OCI-LY3 (cell line): ENCODE data around the gene BAG3.

Source experiments
- H2AFZ ChIP-seq: fragments of 200-600, 300-600 bp; shearing (Covaris generic); 2 replicates; pipeline ENCODE4 v1.6.0; 2014; ENCODE audit warnings: antibody characterized with exemption, low read depth, low read length
- H3K27ac ChIP-seq: fragments of 200-600, 300-600 bp; sonication (generic); 2 replicates; pipeline ENCODE4 v1.5.1; 2014; ENCODE audit warnings: mild to moderate bottlenecking, low read length, moderate library complexity, mixed read lengths
- H3K27me3 ChIP-seq: fragments of 200-600, 300-600 bp; sonication (generic); 2 replicates; pipeline ENCODE4 v1.6.1; 2014; ENCODE audit warnings: low read depth, low read length, mixed read lengths
- H3K36me3 ChIP-seq: fragments of 200-600, 300-600 bp; sonication (generic); replicated peaks from 2 replicates; pipeline ENCODE3; 2014; ENCODE audit warnings: low read depth, low read length, mixed read lengths
- H3K4me1 ChIP-seq: fragments of 300-600, 200-600 bp; sonication (generic); 2 replicates; pipeline ENCODE4 v1.6.1; 2014; ENCODE audit warnings: low read length, mixed read lengths
- H3K4me2 ChIP-seq: fragments of 200-600, 300-600 bp; sonication (generic); 2 replicates; pipeline ENCODE4 v1.6.1; 2014; ENCODE audit warnings: low read length, mixed read lengths
- H3K4me3 ChIP-seq: fragments of 300-600, 200-600 bp; sonication (generic); 2 replicates; pipeline ENCODE4 v1.5.1; 2014; ENCODE audit warnings: antibody characterized with exemption, mild to moderate bottlenecking, low read length, moderate library complexity
- H3K79me2 ChIP-seq: fragments of 300-600, 200-600 bp; shearing (Covaris generic); 2 replicates; pipeline ENCODE4 v1.6.1; 2014; ENCODE audit warnings: mild to moderate bottlenecking, low read length, mixed read lengths
- H3K9ac ChIP-seq: fragments of 300-600, 200-600 bp; shearing (Covaris generic); 2 replicates; pipeline ENCODE4 v1.6.0; 2014; ENCODE audit warnings: mild to moderate bottlenecking, low read length, moderate library complexity
- H3K9me3 ChIP-seq: fragments of 200-600, 300-600 bp; shearing (Covaris generic); 2 replicates; pipeline ENCODE4 v1.6.1; 2014; ENCODE audit warnings: low read length, mixed read lengths; ENCODE audit not compliant: insufficient read depth
- H4K20me1 ChIP-seq: fragments of 200-600, 300-600 bp; sonication (generic); 2 replicates; pipeline ENCODE4 v1.6.1; 2016; ENCODE audit warnings: low read length, mixed read lengths; ENCODE audit not compliant: insufficient read depth
- EZH2phosphoT487 ChIP-seq: fragments of 200-600 bp; shearing (Covaris generic); IDR thresholded peaks from 2 replicates; pipeline ENCODE4 v1.6.1; 2018; ENCODE audit warnings: antibody characterized with exemption, mixed run types, low read depth
- TF ChIP-seq, protein P1 (sequence below): fragments of 200-600, 300-600 bp; sonication (generic); IDR thresholded peaks from 2 replicates; pipeline ENCODE4 v1.5.1; 2014; ENCODE audit warnings: antibody characterized with exemption, low read length, low read depth

The BAG3 gene

GRCh38 chr10:119666709-119667004 lies 15.5 kb downstream of the BAG3 start:
- Histone ChIP-seq H3K4me1 (peaks cover 17% of the 10 kb centered on the region), H3K79me2 (no peaks in the 10 kb centered on the region), H3K36me3 (no peaks in the 10 kb centered on the region), H3K9me3 (no peaks in the 10 kb centered on the region), H2AFZ (no peak overlapping the region), H3K27ac (no peak overlapping the region), H3K9ac (no peak overlapping the region), H4K20me1 (no peaks in the 10 kb centered on the region), H3K4me2 (no peak overlapping the region), H3K27me3 (no peaks in the 10 kb centered on the region), H3K4me3 (no peak overlapping the region)
- TF ChIP-seq, protein P1, sequence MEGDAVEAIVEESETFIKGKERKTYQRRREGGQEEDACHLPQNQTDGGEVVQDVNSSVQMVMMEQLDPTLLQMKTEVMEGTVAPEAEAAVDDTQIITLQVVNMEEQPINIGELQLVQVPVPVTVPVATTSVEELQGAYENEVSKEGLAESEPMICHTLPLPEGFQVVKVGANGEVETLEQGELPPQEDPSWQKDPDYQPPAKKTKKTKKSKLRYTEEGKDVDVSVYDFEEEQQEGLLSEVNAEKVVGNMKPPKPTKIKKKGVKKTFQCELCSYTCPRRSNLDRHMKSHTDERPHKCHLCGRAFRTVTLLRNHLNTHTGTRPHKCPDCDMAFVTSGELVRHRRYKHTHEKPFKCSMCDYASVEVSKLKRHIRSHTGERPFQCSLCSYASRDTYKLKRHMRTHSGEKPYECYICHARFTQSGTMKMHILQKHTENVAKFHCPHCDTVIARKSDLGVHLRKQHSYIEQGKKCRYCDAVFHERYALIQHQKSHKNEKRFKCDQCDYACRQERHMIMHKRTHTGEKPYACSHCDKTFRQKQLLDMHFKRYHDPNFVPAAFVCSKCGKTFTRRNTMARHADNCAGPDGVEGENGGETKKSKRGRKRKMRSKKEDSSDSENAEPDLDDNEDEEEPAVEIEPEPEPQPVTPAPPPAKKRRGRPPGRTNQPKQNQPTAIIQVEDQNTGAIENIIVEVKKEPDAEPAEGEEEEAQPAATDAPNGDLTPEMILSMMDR = no peak
- no peak for TF ChIP-seq EZH2phosphoT487

DNA sequence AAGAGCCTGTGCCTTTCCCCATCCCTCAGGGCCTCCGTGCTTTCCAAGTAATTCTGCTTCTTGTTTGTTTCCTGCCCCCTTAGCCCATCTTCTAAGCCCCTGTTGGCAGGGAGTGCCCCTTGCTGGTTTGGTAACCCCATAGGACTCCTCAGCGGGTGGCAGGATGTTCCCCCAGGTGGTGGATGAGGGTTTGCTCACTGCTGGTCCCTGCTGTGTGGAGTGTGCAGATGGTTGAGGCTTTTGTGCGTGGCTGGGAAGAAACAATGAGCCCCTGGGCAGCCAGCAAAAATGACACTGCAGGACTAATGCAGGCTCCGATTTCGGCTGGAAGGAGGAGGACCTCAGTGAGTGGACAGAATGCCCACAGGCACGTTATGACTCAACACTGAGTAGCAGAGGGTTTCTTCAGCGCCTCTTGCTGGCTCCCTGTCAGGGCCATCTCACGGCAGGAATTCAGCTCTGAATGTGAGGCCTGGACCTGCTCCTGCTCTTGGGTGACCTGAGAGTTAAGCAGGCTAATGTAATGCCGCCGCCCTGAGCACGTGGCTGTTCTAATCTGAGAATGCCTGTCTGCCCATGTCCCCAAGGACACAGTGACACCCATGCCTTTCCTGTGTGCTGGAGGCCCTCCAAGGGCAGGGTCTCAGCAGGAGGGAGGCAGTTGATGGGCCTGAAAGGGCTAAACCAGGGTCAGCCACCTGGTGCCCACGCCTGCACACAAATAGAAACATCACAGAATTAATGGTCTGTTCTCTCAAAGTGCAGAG lies 16.6 kb downstream of the BAG3 start:
- H2AFZ ChIP-seq = no peak overlapping the region
- no peaks in the 10 kb centered on the region for H4K20me1 ChIP-seq
- no peak overlapping the region for H3K9ac ChIP-seq
- peaks cover 17% of the 10 kb centered on the region for H3K4me1 ChIP-seq
- H3K4me2 ChIP-seq = no peak overlapping the region
- H3K9me3 ChIP-seq = no peaks in the 10 kb centered on the region
- no peak overlapping the region for H3K4me3 ChIP-seq
- no peaks in the 10 kb centered on the region for H3K27me3 ChIP-seq
- H3K27ac ChIP-seq = no peak overlapping the region
- no peaks in the 10 kb centered on the region for H3K36me3 ChIP-seq
- TF ChIP-seq, protein P1 = no peak
- no peak for TF ChIP-seq EZH2phosphoT487
- no peaks in the 10 kb centered on the region for H3K79me2 ChIP-seq

DNA sequence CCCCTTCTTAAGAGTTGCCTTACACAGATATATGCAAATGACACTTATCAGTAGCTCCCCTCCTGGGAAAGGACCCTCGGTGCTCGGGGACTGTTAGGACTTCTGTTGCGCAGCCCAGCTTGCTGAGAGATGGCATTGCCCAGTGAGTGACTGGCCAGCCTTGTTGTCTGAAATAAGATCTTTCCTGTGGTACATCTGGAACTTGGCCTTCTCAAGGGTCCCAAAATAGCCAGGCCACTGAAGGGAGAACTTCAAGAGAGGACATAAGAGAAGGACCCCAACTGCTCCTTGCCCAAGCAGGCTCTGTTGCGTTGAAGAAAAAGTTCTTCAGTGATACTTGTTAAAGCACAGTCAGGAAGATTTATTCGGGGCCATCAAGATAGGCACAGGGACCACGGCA lies 17.3 kb downstream of the BAG3 start:
- Histone ChIP-seq H3K4me2 (no peak overlapping the region), H3K27me3 (no peaks in the 10 kb centered on the region), H2AFZ (no peak overlapping the region), H3K4me1 (peaks cover 13% of the 10 kb centered on the region), H3K36me3 (no peaks in the 10 kb centered on the region), H3K9me3 (no peaks in the 10 kb centered on the region), H3K27ac (no peak overlapping the region), H4K20me1 (no peaks in the 10 kb centered on the region), H3K79me2 (no peaks in the 10 kb centered on the region), H3K4me3 (no peak overlapping the region), H3K9ac (no peak overlapping the region)
- TF ChIP-seq EZH2phosphoT487 = no peak
- TF ChIP-seq, protein P1 = no peak

DNA sequence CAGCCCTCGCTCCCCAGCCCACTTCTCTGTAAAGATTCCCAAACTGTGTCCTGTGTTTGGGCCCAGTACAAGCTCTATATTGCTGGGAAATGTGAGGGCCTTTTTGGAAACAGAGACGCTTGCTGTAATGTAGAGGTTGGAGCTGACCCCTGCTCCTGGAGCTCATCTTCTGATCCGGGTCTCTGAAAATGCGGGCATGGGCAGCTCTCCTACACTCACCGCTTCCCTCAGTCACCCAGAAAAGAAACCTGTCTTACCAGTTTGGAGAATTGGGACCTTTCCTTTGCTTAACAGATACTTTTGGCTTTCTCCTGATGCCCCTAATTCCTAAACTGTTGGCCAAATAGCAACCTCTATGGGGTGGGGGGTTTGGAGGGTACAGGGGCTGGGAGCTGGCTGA lies 18.2 kb downstream of the BAG3 start:
- Histone ChIP-seq H3K9me3 (no peaks in the 10 kb centered on the region), H3K9ac (no peak overlapping the region), H3K4me1 (peaks cover 4% of the 10 kb centered on the region), H2AFZ (no peak overlapping the region), H3K79me2 (no peaks in the 10 kb centered on the region), H3K27ac (no peak overlapping the region), H3K4me2 (no peak overlapping the region), H3K27me3 (no peaks in the 10 kb centered on the region), H4K20me1 (no peaks in the 10 kb centered on the region), H3K36me3 (no peaks in the 10 kb centered on the region), H3K4me3 (no peak overlapping the region)
- TF ChIP-seq, protein P1 = no peak
- TF ChIP-seq EZH2phosphoT487 = no peak
